ENCODE measurements around the gene MCM5. TPM values are rescaled to one million over a fixed set of nuclear protein-coding genes. Genes with fewer than 3 reads are reported as not detected.

The MCM5 gene
- total RNA-seq, 2 donors from 2014 or later = 155 to 179 TPM

- Mint-ChIP-seq H3K4me1 (peaks cover 12% of the 10 kb centered on the region), H3K27ac (no peak overlapping the region), H3K27me3 (ENCODE audit: insufficient read depth) (no peaks in the 10 kb centered on the region), H3K4me3 (no peak overlapping the region), H3K9me3 (no peaks in the 10 kb centered on the region), H3K36me3 (ENCODE audit: low read depth) (peaks cover 7% of the 10 kb centered on the region)
- 69 to 75% methylated on average over 4 of the region's 4 CpGs for WGBS, 2 experiments (ENCODE audit: insufficient coverage in 1 of 2, insufficient read length in 1 of 2)
- Histone ChIP-seq H3K4me3 (ENCODE audit: low read length) (no peak overlapping the region), H3K4me1 (ENCODE audit: control insufficient read depth, insufficient read depth, low read length) (no peaks in the 10 kb centered on the region), H3K36me3 (ENCODE audit: control insufficient read depth, insufficient read depth, low read length) (no peaks in the 10 kb centered on the region), H3K9ac (ENCODE audit: extremely low read depth, low read length, poor library complexity, severe bottlenecking) (no peak overlapping the region), H3K27ac (ENCODE audit: low read depth, low read length) (no peak overlapping the region), H3K27me3 (ENCODE audit: control insufficient read depth, insufficient read depth, low read length, poor library complexity, severe bottlenecking) (no peaks in the 10 kb centered on the region), H3K9me3 (ENCODE audit: control insufficient read depth, low read length) (no peaks in the 10 kb centered on the region)
- DNase-seq = no peak
- TF ChIP-seq CTCF (conservative IDR thresholded peaks at IDR 0.05) = no peak
Measured at GRCh38 chr22:35445933-35446332, 46.0 kb downstream of the MCM5 start.

GRCh38 chr22:35446365-35446764, 46.4 kb downstream of the MCM5 start:
- no peak for DNase-seq
- H3K27ac Mint-ChIP-seq = no peak overlapping the region
- H3K9me3 Mint-ChIP-seq = no peaks in the 10 kb centered on the region
- H3K36me3 Mint-ChIP-seq (ENCODE audit: low read depth) = peaks cover 7% of the 10 kb centered on the region
- TF ChIP-seq CTCF (conservative IDR thresholded peaks at IDR 0.05) = no peak
- no peaks in the 10 kb centered on the region for H3K9me3 ChIP-seq (ENCODE audit: control insufficient read depth, low read length)
- 90 to 93% methylated on average over 12 to 13 of the region's 13 CpGs for WGBS, 2 experiments (ENCODE audit: insufficient coverage in 1 of 2, insufficient read length in 1 of 2)
- no peak overlapping the region for H3K9ac ChIP-seq (ENCODE audit: extremely low read depth, low read length, poor library complexity, severe bottlenecking)
- H3K27ac ChIP-seq (ENCODE audit: low read depth, low read length) = no peak overlapping the region
- no peaks in the 10 kb centered on the region for H3K27me3 Mint-ChIP-seq (ENCODE audit: insufficient read depth)
- H3K4me3 Mint-ChIP-seq = no peak overlapping the region
- no peaks in the 10 kb centered on the region for H3K36me3 ChIP-seq (ENCODE audit: control insufficient read depth, insufficient read depth, low read length)
- H3K4me3 ChIP-seq (ENCODE audit: low read length) = no peak overlapping the region
- H3K4me1 Mint-ChIP-seq = peaks cover 12% of the 10 kb centered on the region
- no peaks in the 10 kb centered on the region for H3K27me3 ChIP-seq (ENCODE audit: control insufficient read depth, insufficient read depth, low read length, poor library complexity, severe bottlenecking)
- H3K4me1 ChIP-seq (ENCODE audit: control insufficient read depth, insufficient read depth, low read length) = no peaks in the 10 kb centered on the region

- Mint-ChIP-seq H3K27ac (no peak overlapping the region), H3K4me1 (peaks cover 12% of the 10 kb centered on the region), H3K4me3 (no peak overlapping the region), H3K36me3 (ENCODE audit: low read depth) (peaks cover 7% of the 10 kb centered on the region), H3K27me3 (ENCODE audit: insufficient read depth) (peaks cover 4% of the 10 kb centered on the region), H3K9me3 (no peaks in the 10 kb centered on the region)
- 78 to 81% methylated on average over 7 to 8 of the region's 8 CpGs for WGBS, 2 experiments (ENCODE audit: insufficient coverage in 1 of 2, insufficient read length in 1 of 2)
- Histone ChIP-seq H3K9ac (ENCODE audit: extremely low read depth, low read length, poor library complexity, severe bottlenecking) (no peak overlapping the region), H3K27ac (ENCODE audit: low read depth, low read length) (no peak overlapping the region), H3K4me3 (ENCODE audit: low read length) (no peak overlapping the region), H3K4me1 (ENCODE audit: control insufficient read depth, insufficient read depth, low read length) (no peaks in the 10 kb centered on the region), H3K36me3 (ENCODE audit: control insufficient read depth, insufficient read depth, low read length) (no peaks in the 10 kb centered on the region), H3K27me3 (ENCODE audit: control insufficient read depth, insufficient read depth, low read length, poor library complexity, severe bottlenecking) (no peaks in the 10 kb centered on the region), H3K9me3 (ENCODE audit: control insufficient read depth, low read length) (no peaks in the 10 kb centered on the region)
- DNase-seq = peak; percentile 75
- TF ChIP-seq CTCF (conservative IDR thresholded peaks at IDR 0.05) = no peak
Measured at GRCh38 chr22:35448523-35448922, 48.6 kb downstream of the MCM5 start.
